Neutrophil (primary cell): Measurements from ENCODE around the gene PPP1R3G.

Experiments used
- H3K27ac ChIP-seq: fragments of 200-600 bp; sonication (generic); 2 replicates; pipeline ENCODE4 v1.5.1; 2016; ENCODE audit warnings: mild to moderate bottlenecking, moderate library complexity
- H3K27me3 ChIP-seq: fragments of 200-600 bp; sonication (generic); 2 replicates; pipeline ENCODE4 v1.6.0; 2016; ENCODE audit warnings: mild to moderate bottlenecking
- H3K36me3 ChIP-seq: fragments of 200-600 bp; sonication (generic); 2 replicates; pipeline ENCODE4 v1.5.1; 2017
- H3K4me1 ChIP-seq, 2 experiments: fragments of 200-600 bp in 1 of 2; sonication (generic) in 1 of 2; 1 replicate in 1 of 2; 2 replicates in 1 of 2; pipeline versions ENCODE4 v1.5.1 to v1.6.1; 2013 to 2016; ENCODE audit warnings: low read depth in 1 of 2, low read length in 1 of 2, mild to moderate bottlenecking in 1 of 2, moderate library complexity in 1 of 2; ENCODE audit not compliant: control insufficient read depth in 1 of 2, insufficient read depth in 1 of 2
- H3K4me3 ChIP-seq, 2 experiments: fragments of 200-600 bp in 1 of 2; sonication (generic) in 1 of 2; 1 replicate in 1 of 2; 2 replicates in 1 of 2; pipeline ENCODE4 v1.5.1; 2013 to 2016; ENCODE audit warnings: low read depth in 1 of 2, low read length in 1 of 2, mild to moderate bottlenecking in 1 of 2, moderate library complexity in 1 of 2
- H3K9me3 ChIP-seq: fragments of 200-600 bp; sonication (generic); 2 replicates; pipeline ENCODE4 v1.5.1; 2016
- CTCF ChIP-seq: fragments of 200-600 bp; sonication (generic); IDR thresholded peaks from 2 replicates; pipeline ENCODE4 v1.5.1; 2016; ENCODE audit warnings: antibody characterized with exemption

The PPP1R3G gene

GRCh38 chr6:5108068-5108467, 22.9 kb downstream of the PPP1R3G start:
- Histone ChIP-seq H3K27ac (no peak overlapping the region), H3K4me1 (peaks cover 0 to 4% of the 10 kb centered on the region in 2 experiments), H3K4me3 (no peak overlapping the region), H3K27me3 (no peaks in the 10 kb centered on the region), H3K9me3 (no peaks in the 10 kb centered on the region), H3K36me3 (no peaks in the 10 kb centered on the region)
- TF ChIP-seq CTCF, result no peak

- H3K27me3 ChIP-seq, result no peaks in the 10 kb centered on the region
- no peak overlapping the region for H3K27ac ChIP-seq
- TF ChIP-seq CTCF, result no peak
- no peaks in the 10 kb centered on the region for H3K36me3 ChIP-seq
- no peaks in the 10 kb centered on the region for H3K4me1 ChIP-seq
- H3K9me3 ChIP-seq, result no peaks in the 10 kb centered on the region
- no peak overlapping the region for H3K4me3 ChIP-seq
Observed at GRCh38 chr6:5108536-5109150, 23.5 kb downstream of the PPP1R3G start.

GRCh38 chr6:5109436-5109835, 24.3 kb downstream of the PPP1R3G start:
- Histone ChIP-seq H3K4me1 (no peaks in the 10 kb centered on the region), H3K27me3 (no peaks in the 10 kb centered on the region), H3K36me3 (no peaks in the 10 kb centered on the region), H3K27ac (no peak overlapping the region), H3K4me3 (no peak overlapping the region), H3K9me3 (no peaks in the 10 kb centered on the region)
- no peak for TF ChIP-seq CTCF

GRCh38 chr6:5110246-5110645, 25.1 kb downstream of the PPP1R3G start:
- Histone ChIP-seq H3K9me3 (no peaks in the 10 kb centered on the region), H3K36me3 (no peaks in the 10 kb centered on the region), H3K27ac (no peak overlapping the region), H3K4me1 (no peaks in the 10 kb centered on the region), H3K4me3 (no peak overlapping the region), H3K27me3 (no peaks in the 10 kb centered on the region)
- no peak for TF ChIP-seq CTCF

GRCh38 chr6:5111626-5112025, 26.5 kb downstream of the PPP1R3G start:
- no peak for TF ChIP-seq CTCF
- Histone ChIP-seq H3K9me3 (no peaks in the 10 kb centered on the region), H3K36me3 (no peaks in the 10 kb centered on the region), H3K27me3 (no peaks in the 10 kb centered on the region), H3K4me1 (no peaks in the 10 kb centered on the region), H3K27ac (no peak overlapping the region), H3K4me3 (no peak overlapping the region)
